Superior temporal gyrus (tissue), 1 donor: ENCODE data around the gene TNFAIP8.

Experiments used
- DNase-seq: peaks from one replicate; pipeline ENCODE4 v3.0.0-alpha.2; 2016; ENCODE audit errors: extremely low spot score

Gene TNFAIP8

GRCh38 chr5:119355685-119356611 is at the start of gene TNFAIP8:
Gene TNFAIP8 (plus strand): TSS chr5:119356019. CDS start chr5:119356091, 72 bp downstream.
- no peak for DNase-seq

GRCh38 chr5:119307170-119307569 is 48.6 kb upstream of the TNFAIP8 start:
- DNase-seq, result no peak

- no peak for DNase-seq
Measured at GRCh38 chr5:119309326-119309725, 46.5 kb upstream of the TNFAIP8 start.

DNA sequence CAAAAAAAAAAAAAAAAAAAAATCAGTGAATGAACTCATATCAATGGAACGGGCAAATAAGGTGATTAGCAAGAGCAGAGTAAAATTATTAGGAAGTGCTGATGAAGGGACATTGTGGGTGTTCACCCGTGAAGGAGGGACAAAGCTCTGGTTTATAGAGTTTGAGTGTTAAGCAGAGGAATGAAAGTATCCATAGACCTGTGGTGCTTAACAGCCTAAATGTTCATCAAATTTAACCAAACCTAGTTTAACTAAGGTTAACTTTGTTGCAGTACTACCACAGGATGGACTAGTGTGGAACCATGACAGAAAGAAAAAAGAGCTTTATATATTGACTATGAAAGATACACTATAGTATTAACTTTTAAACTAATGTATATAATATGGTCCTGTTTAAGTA is 44.1 kb upstream of the TNFAIP8 start:
- DNase-seq, result no peak

GRCh38 chr5:119312403-119312802 is 43.4 kb upstream of the TNFAIP8 start:
- no peak for DNase-seq

GRCh38 chr5:119313197-119313596 is 42.6 kb upstream of the TNFAIP8 start:
- no peak for DNase-seq

DNA sequence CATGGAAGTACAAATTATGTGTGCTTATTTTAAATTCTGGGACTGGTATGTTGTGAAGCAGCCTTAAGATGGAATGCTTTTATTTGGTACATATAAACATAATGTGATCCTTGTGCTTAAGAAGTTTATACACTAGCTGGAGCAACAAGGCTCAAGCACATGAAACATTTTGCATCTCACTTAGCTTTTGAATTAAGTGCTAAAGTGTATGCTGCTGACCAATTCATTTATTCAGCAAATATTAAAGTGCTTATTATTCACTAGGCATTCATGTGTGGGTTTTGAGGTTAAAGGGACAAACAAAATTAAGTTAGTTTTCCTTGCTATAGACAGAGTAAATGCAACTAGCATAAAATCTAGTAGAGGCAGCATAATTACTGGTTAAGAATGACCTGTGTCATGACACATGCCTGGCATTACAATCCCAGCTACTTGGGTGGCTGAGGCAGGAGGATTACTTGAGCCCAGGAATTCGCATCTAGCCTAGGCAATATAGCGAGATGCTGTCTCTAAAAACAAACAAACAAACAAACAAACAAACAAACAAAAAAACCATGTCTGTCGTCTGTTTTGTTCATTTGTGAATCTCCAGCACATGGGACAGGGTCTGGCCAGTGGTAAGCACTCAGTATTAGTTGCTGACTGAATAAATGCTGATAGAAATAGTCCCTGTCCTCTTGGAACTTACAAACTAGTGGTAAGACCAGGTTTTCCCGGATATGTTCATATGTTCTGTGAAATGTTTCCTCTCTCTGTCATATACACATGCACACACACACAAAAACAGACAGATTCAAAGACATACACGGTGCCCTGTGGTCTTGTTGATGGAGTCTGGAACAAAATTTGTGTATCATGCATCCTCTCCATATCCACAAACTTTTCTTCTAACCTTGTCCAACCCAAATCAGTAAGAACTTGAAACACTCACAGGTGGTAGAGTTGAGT is 41.9 kb upstream of the TNFAIP8 start:
- no peak for DNase-seq

DNA sequence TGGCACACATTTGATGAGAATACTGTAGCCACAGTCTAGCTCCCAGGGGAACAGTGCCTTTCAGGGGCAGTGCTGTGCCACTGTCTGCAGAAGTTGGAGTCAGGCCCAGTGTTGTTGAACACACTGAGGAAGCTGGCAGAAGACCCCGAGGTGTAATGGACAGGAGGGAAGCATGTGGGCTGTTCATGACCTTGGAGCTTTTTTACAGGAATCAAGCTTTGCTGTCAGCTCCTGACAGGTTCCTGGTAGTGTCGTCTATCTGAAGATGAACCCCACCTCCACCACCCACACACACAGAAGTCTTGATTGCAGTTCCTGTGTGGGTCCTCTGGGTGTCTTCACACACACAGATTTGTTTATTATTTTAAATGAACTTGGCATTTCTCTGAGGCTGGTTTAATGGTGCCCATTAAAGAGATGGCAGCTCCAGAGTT is 40.3 kb upstream of the TNFAIP8 start:
- no peak for DNase-seq

- DNase-seq, result no peak
Measured at GRCh38 chr5:119316086-119316485, 39.7 kb upstream of the TNFAIP8 start.

DNA sequence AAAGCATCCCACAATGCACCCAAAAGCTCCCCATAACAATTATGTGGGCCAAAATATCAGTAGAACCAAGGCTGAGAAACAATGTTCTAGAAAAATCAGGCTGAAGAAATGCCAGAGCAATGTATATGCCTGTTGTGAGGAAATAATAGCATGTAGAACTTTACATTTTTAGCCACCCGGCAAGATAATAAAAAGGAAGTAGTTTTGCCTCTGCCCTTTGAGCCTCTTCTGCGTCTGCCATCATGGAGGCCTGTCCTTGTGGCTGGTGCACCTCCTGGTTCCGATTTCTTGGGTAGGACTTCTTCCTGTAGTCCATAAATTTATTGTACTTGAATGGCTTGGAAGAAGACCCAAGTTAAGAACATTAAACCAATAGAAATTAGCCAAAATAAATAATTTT is 38.9 kb upstream of the TNFAIP8 start:
- no peak for DNase-seq

DNA sequence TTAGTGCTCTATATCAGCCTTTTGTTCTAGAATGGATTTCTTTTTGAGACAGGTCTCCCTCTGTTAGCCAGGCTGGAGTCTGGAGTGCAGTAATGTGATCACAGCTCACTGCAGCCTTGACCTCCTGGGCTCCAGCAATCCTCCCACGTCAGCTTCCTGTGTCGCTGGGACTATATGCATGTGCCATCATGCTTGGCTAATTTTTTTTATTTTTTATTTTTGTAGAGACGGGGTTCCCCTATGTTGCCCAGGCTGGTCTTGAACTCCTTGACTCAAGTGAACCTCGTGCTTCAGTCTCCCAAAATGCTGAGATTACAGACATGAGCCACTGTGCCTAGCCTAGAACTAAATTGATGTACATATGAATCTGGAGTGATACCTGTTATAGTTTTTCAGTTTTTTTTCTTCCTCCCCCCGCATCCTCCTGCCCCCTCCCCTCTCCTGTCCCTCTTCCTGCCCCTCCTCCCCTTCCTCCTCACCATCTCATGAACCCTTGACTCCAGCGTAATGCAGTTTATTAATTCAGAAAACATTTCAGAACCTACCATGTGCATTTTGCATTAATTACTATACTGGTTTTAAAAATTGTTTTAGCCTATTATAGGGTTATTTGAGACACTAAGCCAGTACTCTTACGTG is 37.4 kb upstream of the TNFAIP8 start:
- no peak for DNase-seq

- no peak for DNase-seq
Measured at GRCh38 chr5:119319401-119319800, 36.4 kb upstream of the TNFAIP8 start.

- no peak for DNase-seq
Measured at GRCh38 chr5:119319890-119320289, 35.9 kb upstream of the TNFAIP8 start.

- DNase-seq, result no peak
Measured at GRCh38 chr5:119321569-119322311, 34.1 kb upstream of the TNFAIP8 start.

DNA sequence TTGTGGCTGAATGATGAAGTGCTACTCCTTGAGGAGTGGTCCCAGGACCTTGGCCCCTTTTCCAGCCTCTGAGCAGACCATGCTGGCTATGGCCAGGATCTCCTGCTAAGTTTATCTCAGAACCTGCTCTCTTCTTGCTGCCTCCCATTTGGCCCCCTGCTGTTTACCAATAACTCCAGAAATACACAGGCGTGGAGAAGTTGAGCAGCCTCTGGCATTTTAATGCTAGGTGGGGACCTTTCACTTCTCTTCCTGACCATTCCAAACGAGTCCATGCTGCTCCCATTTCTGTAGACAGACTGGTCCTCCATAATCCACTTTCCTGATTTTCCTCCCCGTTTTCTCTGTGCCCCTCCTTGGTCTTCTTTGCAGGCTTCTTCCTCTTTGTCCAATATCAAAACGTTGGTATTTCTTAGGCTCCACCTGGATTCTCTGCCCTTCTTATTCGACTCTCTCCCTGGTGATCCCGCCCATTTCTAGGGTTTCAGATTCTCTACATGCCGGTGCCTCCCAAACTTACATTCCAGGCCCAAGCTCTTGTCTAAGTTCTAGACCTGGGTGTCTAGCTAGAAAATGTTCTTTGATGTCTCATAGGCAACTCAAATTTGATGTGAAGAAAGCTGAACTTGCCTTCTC is 33.4 kb upstream of the TNFAIP8 start:
- DNase-seq, result no peak

GRCh38 chr5:119322948-119323537 is 32.8 kb upstream of the TNFAIP8 start:
- DNase-seq, result no peak

- DNase-seq, result no peak
Measured at GRCh38 chr5:119323601-119324000, 32.2 kb upstream of the TNFAIP8 start.

DNA sequence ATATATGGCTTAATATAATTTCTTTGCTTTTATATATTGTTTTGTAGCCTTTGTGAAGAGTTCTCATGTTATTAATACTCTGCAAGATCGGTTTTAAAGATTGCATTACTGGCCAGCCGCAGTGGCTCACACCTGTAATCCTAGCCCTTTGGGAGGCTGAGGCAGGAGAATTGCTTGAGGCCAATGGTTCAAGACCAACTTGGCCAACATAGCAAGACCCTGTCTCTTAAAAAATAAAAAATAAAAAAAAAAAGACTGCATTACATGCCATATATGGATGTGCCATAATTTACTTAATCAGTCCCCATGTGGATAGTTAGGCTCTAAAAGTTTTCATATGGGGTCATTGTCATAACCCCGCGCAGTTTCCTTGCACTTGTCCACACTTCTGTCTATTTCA is 31.0 kb upstream of the TNFAIP8 start:
- DNase-seq, result no peak

DNA sequence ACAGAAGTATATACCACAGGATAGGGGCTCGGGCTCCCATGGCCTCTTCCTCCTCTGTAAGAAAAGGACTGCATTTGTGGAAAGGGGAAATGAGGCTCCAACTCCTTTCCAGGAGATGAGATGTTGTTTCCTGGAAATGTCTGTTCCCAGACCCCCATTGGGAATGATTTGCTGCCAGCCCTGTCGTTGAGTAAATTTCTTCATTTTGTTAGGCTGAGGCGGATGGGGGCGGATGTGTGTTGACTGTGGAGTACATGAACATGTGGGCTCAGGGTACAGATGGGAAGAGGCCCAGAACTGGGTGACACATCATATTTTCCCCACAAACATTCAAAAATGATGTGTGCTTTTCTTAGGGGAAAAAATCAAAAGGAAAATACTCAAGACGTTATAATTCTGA is 28.8 kb upstream of the TNFAIP8 start:
- peak; percentile 25 for DNase-seq
